Liver (tissue), 9 donors: ENCODE data around the gene SPATS2L. TPM values are rescaled to one million over a fixed set of nuclear protein-coding genes. Genes with fewer than 3 reads are reported as not detected.

Experiments
- DNase-seq: peaks from one replicate; pipeline ENCODE4 v3.0.0-alpha.2; 2017; ENCODE audit warnings: low spot score
- H3K27ac ChIP-seq, 2 donors: one replicate each; pipeline ENCODE4 v1.7.0; 2013; ENCODE audit warnings: inconsistent platforms in 2 of 2, low read length in 2 of 2, control low read depth in 1 of 2, low read depth in 1 of 2, mild to moderate bottlenecking in 1 of 2
- H3K27me3 ChIP-seq, 4 donors: one replicate each; pipeline versions ENCODE4 v1.6.1 to v1.7.0; 2013; ENCODE audit warnings: low read length in 3 of 4, inconsistent platforms in 1 of 4, mild to moderate bottlenecking in 1 of 4, moderate library complexity in 1 of 4; ENCODE audit not compliant: control insufficient read depth in 4 of 4, insufficient read depth in 4 of 4
- H3K36me3 ChIP-seq, 4 donors: one replicate each; pipeline versions ENCODE4 v1.6.1 to v1.7.0; 2013; ENCODE audit warnings: low read length in 3 of 4, mild to moderate bottlenecking in 3 of 4, low read depth in 1 of 4, moderate library complexity in 1 of 4; ENCODE audit not compliant: control insufficient read depth in 4 of 4, insufficient read depth in 3 of 4
- H3K4me1 ChIP-seq, 4 donors: one replicate each; pipeline versions ENCODE4 v1.6.1 to v1.7.0; 2013; ENCODE audit warnings: low read length in 3 of 4, mild to moderate bottlenecking in 3 of 4, moderate library complexity in 1 of 4; ENCODE audit not compliant: control insufficient read depth in 4 of 4, insufficient read depth in 4 of 4
- H3K4me3 ChIP-seq, 3 donors: one replicate each; pipeline versions ENCODE4 v1.6.1 to v1.7.0; 2013; ENCODE audit warnings: low read length in 3 of 3, control low read depth in 1 of 3, low read depth in 1 of 3, mild to moderate bottlenecking in 1 of 3
- H3K9ac ChIP-seq, 2 donors: one replicate each; pipeline ENCODE4 v1.7.0; 2013; ENCODE audit warnings: low read length in 2 of 2, mild to moderate bottlenecking in 2 of 2, moderate library complexity in 2 of 2, control low read depth in 1 of 2, low read depth in 1 of 2
- H3K9me3 ChIP-seq, 4 donors: one replicate each; pipeline versions ENCODE4 v1.6.1 to v1.7.0; 2013; ENCODE audit warnings: low read length in 3 of 4; ENCODE audit not compliant: control insufficient read depth in 4 of 4
- ATF3 ChIP-seq: IDR thresholded peaks from 2 replicates; pipeline ENCODE4 v1.6.1; 2016; ENCODE audit warnings: antibody characterized with exemption
- CTCF ChIP-seq: fragments of 150-350 bp; IDR thresholded peaks from 2 replicates; pipeline ENCODE4 v1.5.1; 2017; ENCODE audit warnings: improper control_type of control experiment, low read depth, low read length; ENCODE audit not compliant: missing input control
- EGR1 ChIP-seq, 2 donors: IDR thresholded peaks; 2 replicates each; pipeline ENCODE4 v1.6.1; 2016 to 2018; ENCODE audit warnings: antibody characterized with exemption in 2 of 2, low read depth in 2 of 2
- FOXA1 ChIP-seq: IDR thresholded peaks from 2 replicates; pipeline ENCODE4 v1.6.1; 2016; ENCODE audit warnings: antibody characterized with exemption
- FOXA2 ChIP-seq: IDR thresholded peaks from 2 replicates; pipeline ENCODE4 v1.6.1; 2016; ENCODE audit warnings: antibody characterized with exemption
- GABPA ChIP-seq, 2 donors: IDR thresholded peaks in 1 of 2; conservative IDR thresholded peaks in 1 of 2; 2 replicates each; pipeline ENCODE4 v1.6.1; 2016; ENCODE audit warnings: antibody characterized with exemption in 2 of 2, mild to moderate bottlenecking in 1 of 2, moderate library complexity in 1 of 2
- HNF4A ChIP-seq, 2 donors: conservative IDR thresholded peaks; 2 replicates each; pipeline ENCODE4 v1.6.1; 2016; ENCODE audit warnings: antibody characterized with exemption in 2 of 2, mild to moderate bottlenecking in 2 of 2
- HNF4G ChIP-seq: IDR thresholded peaks from 2 replicates; pipeline ENCODE4 v1.6.1; 2016; ENCODE audit warnings: antibody characterized with exemption
- JUND ChIP-seq, 2 donors: IDR thresholded peaks; 2 replicates each; pipeline ENCODE4 v1.6.1; 2016; ENCODE audit warnings: antibody characterized with exemption in 2 of 2
- MAX ChIP-seq: IDR thresholded peaks from 2 replicates; pipeline ENCODE4 v1.6.1; 2016; ENCODE audit warnings: antibody characterized with exemption
- NR2F2 ChIP-seq: IDR thresholded peaks from 2 replicates; pipeline ENCODE4 v1.6.1; 2016; ENCODE audit warnings: antibody characterized with exemption
- RAD21 ChIP-seq, 2 donors: IDR thresholded peaks; 2 replicates each; pipeline ENCODE4 v1.6.1; 2016; ENCODE audit warnings: antibody characterized with exemption in 2 of 2, mild to moderate bottlenecking in 2 of 2
- REST ChIP-seq: IDR thresholded peaks from 2 replicates; pipeline ENCODE4 v1.6.1; 2016; ENCODE audit warnings: antibody characterized with exemption, mild to moderate bottlenecking
- RXRA ChIP-seq, 2 donors: IDR thresholded peaks; 2 replicates each; pipeline ENCODE4 v1.6.1; 2017 to 2018; ENCODE audit warnings: antibody characterized with exemption in 2 of 2, mild to moderate bottlenecking in 1 of 2
- SP1 ChIP-seq: IDR thresholded peaks from 2 replicates; pipeline ENCODE4 v1.6.1; 2018; ENCODE audit warnings: antibody characterized with exemption, mild to moderate bottlenecking
- TAF1 ChIP-seq: conservative IDR thresholded peaks from 2 replicates; pipeline ENCODE4 v1.6.1; 2016; ENCODE audit warnings: antibody characterized with exemption, mild to moderate bottlenecking
- YY1 ChIP-seq: IDR thresholded peaks from 2 replicates; pipeline ENCODE4 v1.6.1; 2016; ENCODE audit warnings: antibody characterized with exemption, mild to moderate bottlenecking
- ZBTB33 ChIP-seq: IDR thresholded peaks from 2 replicates; pipeline ENCODE4 v1.6.1; 2016; ENCODE audit warnings: antibody characterized with exemption
- WGBS: extraction: QIAGEN DNeasy Blood & Tissue Kit; methylation state at CpG from one replicate; pipeline ENCODE4 v1.1.7; 2013; 5-methylcytosine and 5-hydroxymethylcytosine counted together
- polyA plus RNA-seq, 2 donors: library from polyadenylated mRNA; stranded (reverse) in 1 of 2; unstranded in 1 of 2; fragments of 200-250 nt in 1 of 2; fragments of >200 nt in 1 of 2; fragmentation: Nextera tagmentation in 1 of 2; extraction: Ambion mirVana in 1 of 2; gene quantifications; one replicate each; pipeline versions ENCODE4 v1.2.1 to v1.2.3, GENCODE V29; 2013 to 2015
- total RNA-seq, 2 donors: library from RNA; depleted of rRNA; stranded (reverse); fragments of >200 nt; gene quantifications; one replicate each; pipeline ENCODE4 v1.2.3, GENCODE V29; 2014
- donor health status: healthy.
- donor health status: healthy.
- donor health status: healthy.
- donor health status: healthy.
- donor health status: healthy.

Gene SPATS2L
- total and polyA plus RNA-seq, 4 donors = 31.4 to 49.9 (median 42.4) TPM

GRCh38 chr2:200258081-200258480 is 48.4 kb upstream of the SPATS2L start:
- Histone ChIP-seq H3K9me3 (no peaks in the 10 kb centered on the region), H3K9ac (no peak overlapping the region), H3K36me3 (no peaks in the 10 kb centered on the region), H3K4me1 (peaks cover 0 to 13% (median 2%) of the 10 kb centered on the region in 4 donors), H3K27me3 (no peaks in the 10 kb centered on the region), H3K4me3 (no peak overlapping the region), H3K27ac (no peak overlapping the region)
- 78% methylated on average over 5 of the region's 5 CpGs for whole genome bisulfite sequencing
- TF ChIP-seq REST = no peak
- TF ChIP-seq HNF4A (conservative IDR thresholded peaks at IDR 0.05) = no peak
- TF ChIP-seq SP1 = no peak
- TF ChIP-seq EGR1 (IDR thresholded peaks at IDR 0.05; ENCODE audit: low read depth in 2 of 2) = no peak
- TF ChIP-seq RXRA (IDR thresholded peaks at IDR 0.05) = no peak
- DNase-seq = no peak

GRCh38 chr2:200258881-200259576 is 47.5 kb upstream of the SPATS2L start:
- Histone ChIP-seq H3K36me3 (no peaks in the 10 kb centered on the region), H3K4me3 (no peak overlapping the region), H3K9me3 (no peaks in the 10 kb centered on the region), H3K4me1 (peaks cover 0 to 7% (median 2%) of the 10 kb centered on the region in 4 donors), H3K9ac (no peak overlapping the region), H3K27me3 (no peaks in the 10 kb centered on the region), H3K27ac (no peak overlapping the region)
- TF ChIP-seq ATF3 = no peak
- TF ChIP-seq MAX = no peak
- TF ChIP-seq EGR1 (IDR thresholded peaks at IDR 0.05; ENCODE audit: low read depth in 2 of 2) = no peak
- TF ChIP-seq NR2F2 = no peak
- TF ChIP-seq HNF4G = no peak
- no peak for TF ChIP-seq ZBTB33
- no peak for TF ChIP-seq YY1
- TF ChIP-seq REST = no peak
- TF ChIP-seq GABPA (IDR thresholded peaks at IDR 0.05 in 1 of 2, conservative IDR thresholded peaks at IDR 0.05 in 1 of 2) = no peak
- no peak for TF ChIP-seq RXRA (IDR thresholded peaks at IDR 0.05)
- TF ChIP-seq JUND (IDR thresholded peaks at IDR 0.05) = no peak
- TF ChIP-seq SP1 = no peak
- TF ChIP-seq FOXA1 = no peak
- TF ChIP-seq CTCF = no peak
- no peak for TF ChIP-seq TAF1
- TF ChIP-seq FOXA2 = no peak
- no peak for TF ChIP-seq RAD21 (IDR thresholded peaks at IDR 0.05)
- no peak for DNase-seq
- WGBS = 79% methylated on average over 7 of the region's 7 CpGs
